Heart left ventricle (tissue), 16 donors: Measurements from ENCODE around the gene NUDT19. TPM values are rescaled to one million over a fixed set of nuclear protein-coding genes. Genes with fewer than 3 reads are reported as not detected.
"Not testable (repeated sequence)": the region's sequence is repeated elsewhere in the genome, so short reads cannot be mapped to it uniquely, and the experiment has no call there.

ENCODE experiments used
- ATAC-seq, 4 donors: fragments of 200-7000 bp; cut with Tn5 transposase; one replicate each; pipeline ENCODE4 v1.9.1; 2020 to 2022; ENCODE audit warnings: moderate library complexity in 4 of 4, mild to moderate bottlenecking in 3 of 4, moderate number of reproducible peaks in 1 of 4
- DNase-seq, 5 donors: peaks; one replicate each; pipeline ENCODE4 v3.0.0-alpha.2; 2020
- H3K27ac ChIP-seq, 12 donors: fragments of 200-600 bp; sonication (generic) in 4 of 12; one replicate each; pipeline versions ENCODE4 v1.5.0 to v1.8.0; 2016 to 2022; ENCODE audit warnings: mild to moderate bottlenecking in 2 of 12
- H3K27me3 ChIP-seq, 9 donors: fragments of 200-600 bp; sonication (generic) in 2 of 9; one replicate each; pipeline versions ENCODE4 v1.5.1 to v1.8.0; 2016 to 2022; ENCODE audit warnings: mild to moderate bottlenecking in 3 of 9
- H3K36me3 ChIP-seq, 9 donors: fragments of 200-600 bp; sonication (generic) in 2 of 9; one replicate each; pipeline versions ENCODE4 v1.5.0 to v1.8.0; 2018 to 2022; ENCODE audit warnings: mild to moderate bottlenecking in 2 of 9
- H3K4me1 ChIP-seq, 12 donors: fragments of 200-600 bp; sonication (generic) in 4 of 12; one replicate each; pipeline versions ENCODE4 v1.5.0 to v1.8.0; 2016 to 2022; ENCODE audit warnings: mild to moderate bottlenecking in 3 of 12
- H3K4me3 ChIP-seq, 12 donors: fragments of 200-600 bp; sonication (generic) in 4 of 12; one replicate each; pipeline versions ENCODE4 v1.5.0 to v1.8.0; 2017 to 2022; ENCODE audit warnings: mild to moderate bottlenecking in 9 of 12, moderate library complexity in 4 of 12
- H3K9me3 ChIP-seq, 12 donors: fragments of 200-600 bp; sonication (generic) in 4 of 12; one replicate each; pipeline versions ENCODE4 v1.5.0 to v1.8.0; 2016 to 2022; ENCODE audit warnings: mild to moderate bottlenecking in 1 of 12
- POLR2A ChIP-seq, 2 donors: fragments of 450-650 bp; IDR thresholded peaks; one replicate each; pipeline ENCODE4 v1.6.1; 2017; ENCODE audit warnings: antibody characterized with exemption in 2 of 2, mild to moderate bottlenecking in 2 of 2, moderate library complexity in 2 of 2
- WGBS, 4 donors: extraction: QIAGEN DNeasy Blood & Tissue Kit in 2 of 4; methylation state at CpG; one replicate each; pipeline versions ENCODE4 v1.1.5 to v1.1.7; 2013 to 2018; 5-methylcytosine and 5-hydroxymethylcytosine counted together
- intact Hi-C, 10 donors: fragments of 100-400 bp; cut with DNase I; formaldehyde crosslinking; loops; one replicate each; pipeline versions ENCODE4 v1.11.1 to v1.14.2; 2022
- polyA plus RNA-seq, 2 donors: library from polyadenylated mRNA; stranded (reverse); fragments of 200-250 nt; gene quantifications; one replicate each; pipeline ENCODE4 v1.2.3, GENCODE V29; 2013
- total RNA-seq, 9 donors: library from RNA; depleted of rRNA in 2 of 9; stranded (reverse); fragments of >200 nt in 2 of 9; fragmentation: NEBNext Ultra II Directional in 3 of 9; extraction: Animal tissue kit (Norgen Biotek cat#: 25700) in 3 of 9; gene quantifications; one replicate each; pipeline versions ENCODE4 v1.1.0 to v1.2.4, GENCODE V29; 2016 to 2023
- TF ChIP-seq, protein P1 (sequence below), 12 donors: fragments of 200-600 bp; sonication (generic) in 4 of 12; IDR thresholded peaks; one replicate each; pipeline versions ENCODE4 v1.5.0 to v1.8.0; 2018 to 2022; ENCODE audit warnings: antibody characterized with exemption in 12 of 12, mild to moderate bottlenecking in 5 of 12
- donor health status: ischemic (EF 13 %, LVEDD 7.1; RV severe dilation, severe dysfunction).
- donor health status: healthy with polysubstance abuse.
- donor health status: DM: no; HTN: yes; CAD: no.
- donor health status: DM: no; HTN: no; CAD: no.
- donor health status: ischemic (EF 25% LVEDD 6.9; RV normal size, moderate dysfunction).
- donor health status: ischemic (EF 25% LVEDD 5.7; RV mildly dilated, moderate dysfunction).
- donor health status: healthy.
- donor health status: DM: yes; HTN: yes; CAD: no.
- donor health status: ischemic (EF 35%, LVEDD 5.7; RV mildly dilated, moderate dysfunction).
- donor health status: nonischemic (EF 11% LVEDD 7.7; RV severe dilation, severe dysfunction).
- donor health status: DM: yes; HTN: yes; CAD: no.
- donor health status: PGD.
- donor health status: ischemic (EF 29% LVEDD 5.4; RV normal size, mild dysfunction).
- donor health status: nonischemic (EF 23%, LVEDD 6.1; RV moderate dilation, normal function).

Gene NUDT19
- total and polyA plus RNA-seq, 11 donors, result 12.5 to 31.3 (median 20.5) TPM

DNA sequence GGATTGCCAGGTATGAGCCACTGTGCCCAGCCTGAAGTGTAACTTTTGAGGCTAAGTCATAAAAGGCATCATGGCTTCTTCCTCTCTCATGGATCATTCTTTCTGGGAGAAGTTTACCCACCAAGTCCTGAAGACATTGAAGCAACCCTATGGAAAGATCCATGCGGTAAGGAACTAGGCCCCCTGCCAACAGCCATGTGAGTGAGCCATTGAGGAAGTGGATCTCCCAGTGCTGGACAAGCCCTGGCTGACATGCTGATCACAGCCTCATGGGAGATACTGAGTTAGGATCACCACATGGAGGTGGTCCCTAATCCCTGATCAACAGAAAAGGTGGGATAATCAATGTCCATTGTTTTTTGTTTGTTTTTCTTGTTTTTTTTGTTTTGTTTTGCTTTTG is 3.3 kb upstream of the NUDT19 start:
- H3K27ac ChIP-seq, result no peak overlapping the region
- peaks cover 0 to 28% (median 19%) of the 10 kb centered on the region in 12 donors for H3K4me1 ChIP-seq
- H3K36me3 ChIP-seq, result peaks cover 0 to 5% (median 0%) of the 10 kb centered on the region in 9 donors
- no peak overlapping the region for H3K4me3 ChIP-seq
- H3K27me3 ChIP-seq, result no peaks in the 10 kb centered on the region
- no peaks in the 10 kb centered on the region for H3K9me3 ChIP-seq
- DNase-seq (peak in 2 of 5 donors; percentile 30 to 55), ATAC-seq (no peak)
- intact Hi-C loops, result no loop called here
- WGBS, 4 donors, result 65 to 92% (median 78%) methylated on average over 1 of the region's 1 CpG
- TF ChIP-seq, protein P1, sequence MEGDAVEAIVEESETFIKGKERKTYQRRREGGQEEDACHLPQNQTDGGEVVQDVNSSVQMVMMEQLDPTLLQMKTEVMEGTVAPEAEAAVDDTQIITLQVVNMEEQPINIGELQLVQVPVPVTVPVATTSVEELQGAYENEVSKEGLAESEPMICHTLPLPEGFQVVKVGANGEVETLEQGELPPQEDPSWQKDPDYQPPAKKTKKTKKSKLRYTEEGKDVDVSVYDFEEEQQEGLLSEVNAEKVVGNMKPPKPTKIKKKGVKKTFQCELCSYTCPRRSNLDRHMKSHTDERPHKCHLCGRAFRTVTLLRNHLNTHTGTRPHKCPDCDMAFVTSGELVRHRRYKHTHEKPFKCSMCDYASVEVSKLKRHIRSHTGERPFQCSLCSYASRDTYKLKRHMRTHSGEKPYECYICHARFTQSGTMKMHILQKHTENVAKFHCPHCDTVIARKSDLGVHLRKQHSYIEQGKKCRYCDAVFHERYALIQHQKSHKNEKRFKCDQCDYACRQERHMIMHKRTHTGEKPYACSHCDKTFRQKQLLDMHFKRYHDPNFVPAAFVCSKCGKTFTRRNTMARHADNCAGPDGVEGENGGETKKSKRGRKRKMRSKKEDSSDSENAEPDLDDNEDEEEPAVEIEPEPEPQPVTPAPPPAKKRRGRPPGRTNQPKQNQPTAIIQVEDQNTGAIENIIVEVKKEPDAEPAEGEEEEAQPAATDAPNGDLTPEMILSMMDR (IDR thresholded peaks at IDR 0.05), result no peak
- no peak for TF ChIP-seq POLR2A (IDR thresholded peaks at IDR 0.05)

DNA sequence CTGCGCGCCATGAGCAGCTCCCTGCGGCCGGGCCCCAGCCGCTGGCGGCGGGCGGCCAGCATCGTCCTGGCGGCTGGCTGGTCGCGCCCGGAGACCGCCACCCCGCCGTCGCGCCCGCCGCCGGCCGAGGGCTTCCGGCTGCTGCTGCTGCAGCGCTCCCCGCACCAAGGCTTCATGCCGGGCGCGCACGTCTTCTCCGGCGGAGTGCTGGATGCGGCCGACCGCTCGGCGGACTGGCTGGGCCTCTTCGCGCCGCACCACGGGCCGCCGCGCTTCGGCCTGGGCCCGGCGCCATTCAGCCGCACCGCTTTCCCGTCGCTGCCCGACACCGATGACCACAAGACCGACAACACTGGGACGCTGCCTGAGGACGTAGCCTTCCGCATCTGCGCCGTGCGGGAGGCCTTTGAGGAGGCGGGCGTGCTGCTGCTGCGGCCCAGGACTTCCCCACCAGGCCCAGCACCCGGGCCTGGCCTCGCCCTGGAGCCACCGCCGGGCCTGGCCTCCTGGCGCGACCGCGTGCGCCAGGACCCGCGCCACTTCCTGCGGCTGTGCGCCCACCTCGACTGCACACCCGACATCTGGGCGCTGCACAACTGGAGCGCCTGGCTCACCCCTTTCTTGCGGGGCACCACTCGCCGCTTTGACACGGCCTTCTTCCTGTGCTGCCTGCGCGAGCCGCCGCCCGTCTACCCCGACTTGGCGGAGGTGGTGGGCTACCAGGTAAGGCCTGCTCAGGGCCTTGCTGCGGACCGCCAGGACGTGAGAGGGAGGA is 518 bp downstream of the NUDT19 start:
- Histone ChIP-seq H3K27ac (peak overlapping the region; percentile 24 to 90 (median 84)), H3K9me3 (no peaks in the 10 kb centered on the region), H3K4me1 (peaks cover 0 to 67% (median 48%) of the 10 kb centered on the region in 12 donors), H3K27me3 (no peaks in the 10 kb centered on the region), H3K4me3 (peak overlapping the region; percentile 52 to 90 (median 78)), H3K36me3 (peaks cover 0 to 5% (median 0%) of the 10 kb centered on the region in 9 donors)
- DNase-seq (peak; percentile 72 to 84 (median 79)), ATAC-seq (peak in 3 of 4 donors; percentile 75 to 86 (median 78))
- no peak for TF ChIP-seq POLR2A (IDR thresholded peaks at IDR 0.05)
- TF ChIP-seq, protein P1 (IDR thresholded peaks at IDR 0.05), result no peak
- WGBS, 4 donors, result 0 to 10% (median 5%) methylated on average over 25 to 93 of the region's 93 CpGs
- intact Hi-C loops, result loop anchor here in 3 of 10 donors (5.0 to 10.0 kb wide), 3 partner anchors 87 to 97 kb away; no protein-coding TSS in a partner anchor

DNA sequence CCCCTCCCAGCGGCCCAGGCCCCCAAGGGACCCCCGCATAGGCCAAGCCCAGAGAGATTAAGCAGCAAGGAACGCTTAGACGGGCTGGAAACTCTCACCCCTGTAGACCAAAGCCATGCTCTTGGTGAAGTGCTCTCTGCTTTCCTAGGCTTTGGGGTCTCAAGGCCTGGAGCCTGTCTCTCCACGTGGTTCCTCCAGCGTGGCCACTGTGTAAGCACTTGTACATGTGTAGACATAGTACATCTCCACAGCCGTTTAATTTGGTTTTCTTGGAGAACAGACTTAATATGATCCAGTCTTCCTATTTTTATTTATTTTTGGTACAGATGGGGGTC is 1.1 kb downstream of the NUDT19 start:
- Histone ChIP-seq H3K9me3 (no peaks in the 10 kb centered on the region), H3K27me3 (no peaks in the 10 kb centered on the region), H3K4me3 (peak overlapping the region; percentile 52 to 90 (median 78)), H3K4me1 (peaks cover 0 to 68% (median 48%) of the 10 kb centered on the region in 12 donors), H3K27ac (peak overlapping the region in 11 of 12 donors; percentile 77 to 90 (median 85)), H3K36me3 (peaks cover 0 to 6% (median 0%) of the 10 kb centered on the region in 9 donors)
- ATAC-seq (peak in 1 of 4 donors; percentile 3), DNase-seq (no peak)
- WGBS, 4 donors, result 25 to 35% (median 34%) methylated on average over 3 to 7 of the region's 7 CpGs
- intact Hi-C loops, result loop anchor here in 3 of 10 donors (5.0 to 10.0 kb wide), 3 partner anchors 88 to 98 kb away; no protein-coding TSS in a partner anchor
- TF ChIP-seq POLR2A (IDR thresholded peaks at IDR 0.05), result no peak
- TF ChIP-seq, protein P1 (IDR thresholded peaks at IDR 0.05), result no peak

DNA sequence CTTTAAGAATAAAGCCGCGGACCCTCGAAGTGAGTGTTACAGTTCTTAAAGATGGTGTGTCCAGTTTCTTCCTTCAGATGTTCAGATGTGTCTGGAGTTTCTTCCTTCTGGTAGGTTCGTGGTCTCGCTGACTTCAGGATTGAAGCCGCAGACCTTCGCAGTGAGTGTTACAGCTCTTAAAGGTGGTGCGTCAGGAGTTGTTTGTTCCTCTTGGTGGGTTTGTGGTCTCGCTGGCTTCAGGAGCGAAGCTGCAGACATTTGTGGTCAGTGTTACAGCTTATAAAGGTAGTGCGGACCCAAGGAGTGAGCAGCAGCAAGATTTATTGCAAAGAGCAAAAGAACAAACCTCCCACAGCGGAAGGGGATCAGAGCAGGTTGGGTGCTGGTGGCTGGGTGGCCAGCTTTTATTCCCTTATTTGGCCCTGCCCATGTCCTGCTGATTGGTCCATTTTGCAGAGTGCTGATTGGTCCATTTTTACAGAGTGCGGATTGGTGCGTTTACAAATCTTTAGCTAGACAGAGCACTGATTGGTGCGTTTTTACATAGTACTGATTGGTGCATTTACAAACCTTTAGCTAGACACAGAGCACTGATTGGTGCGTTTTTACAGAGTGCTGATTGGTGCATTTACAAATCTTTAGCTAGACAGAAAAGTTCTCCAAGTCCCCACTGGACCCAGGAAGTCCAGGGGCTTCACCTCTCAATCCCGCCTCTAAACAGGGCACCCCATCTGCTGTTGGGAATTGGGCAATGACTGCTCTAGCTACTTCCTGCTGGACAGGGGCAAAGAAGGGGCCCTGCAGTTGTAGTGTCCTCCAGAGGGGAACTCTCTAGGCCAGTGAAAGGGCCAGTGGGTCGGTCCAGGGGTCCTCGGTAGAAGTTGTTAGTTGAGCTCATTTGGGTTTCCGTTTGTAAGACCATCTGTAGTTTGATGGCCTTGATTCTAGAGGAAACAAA is 1.8 kb downstream of the NUDT19 start:
- H3K36me3 ChIP-seq, H3K9me3 ChIP-seq, H3K27me3 ChIP-seq, DNase-seq, ATAC-seq: not testable (repeated sequence)
- 84 to 90% (median 88%) methylated on average over 20 of the region's 20 CpGs for WGBS, 4 donors
- Histone ChIP-seq H3K4me3 (peak overlapping the region in 11 of 12 donors; percentile 58 to 90 (median 78)), H3K27ac (peak overlapping the region in 1 of 12 donors; percentile 89), H3K4me1 (peaks cover 0 to 65% (median 48%) of the 10 kb centered on the region in 12 donors)
- intact Hi-C loops, result loop anchor here in 3 of 10 donors (5.0 to 10.0 kb wide), 3 partner anchors 89 to 99 kb away; no protein-coding TSS in a partner anchor

DNA sequence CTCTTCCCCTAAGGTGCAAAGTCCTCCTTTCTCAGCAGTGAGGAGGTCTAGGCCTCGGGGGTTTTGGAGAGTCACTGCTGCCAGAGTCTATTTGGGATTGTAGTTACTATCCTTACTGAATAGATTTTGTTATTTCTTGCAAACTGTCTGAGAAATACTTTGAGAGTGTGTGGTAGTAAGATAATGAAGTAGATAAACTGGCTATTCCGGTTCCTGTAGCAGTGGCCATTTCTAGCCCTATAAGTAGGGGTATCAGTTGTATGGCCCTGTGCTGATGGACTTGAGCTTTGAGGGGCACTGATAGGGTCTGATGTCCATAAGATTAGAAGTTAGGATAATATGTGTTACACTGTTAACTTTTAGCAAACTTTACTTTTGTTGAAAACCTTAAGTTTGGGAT is 2.7 kb downstream of the NUDT19 start:
- peaks cover 0 to 64% (median 48%) of the 10 kb centered on the region in 12 donors for H3K4me1 ChIP-seq
- ATAC-seq, DNase-seq, H3K27me3 ChIP-seq, H3K9me3 ChIP-seq, H3K27ac ChIP-seq: not testable (repeated sequence)
- peak overlapping the region in 8 of 12 donors; percentile 6 to 86 (median 66) for H3K4me3 ChIP-seq
- WGBS, 4 donors, result 51 to 68% (median 63%) methylated on average over 2 of the region's 2 CpGs
- intact Hi-C loops, result loop anchor here in 3 of 10 donors (5.0 to 10.0 kb wide), 3 partner anchors 90 to 100 kb away; no protein-coding TSS in a partner anchor
- H3K36me3 ChIP-seq, result peaks cover 0 to 18% (median 9%) of the 10 kb centered on the region in 9 donors

DNA sequence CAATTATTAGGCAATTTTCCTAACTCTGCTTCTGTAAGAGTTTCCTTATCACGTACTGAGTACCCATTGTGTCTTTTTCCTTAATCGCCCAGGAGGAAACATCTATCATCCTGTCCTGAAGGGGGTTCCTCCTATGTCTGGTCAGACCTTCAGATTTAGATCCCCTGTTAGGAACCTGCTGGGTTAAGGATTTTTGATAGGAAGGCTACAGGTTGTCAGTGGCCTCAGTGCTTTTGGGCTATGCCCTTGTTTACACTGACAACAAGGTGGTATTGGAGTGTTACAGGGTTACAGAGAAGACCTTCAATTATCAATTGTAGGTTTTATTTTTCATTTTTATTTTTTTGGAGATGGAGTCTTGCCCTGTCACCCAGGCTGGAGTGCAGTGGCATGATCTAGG is 3.2 kb downstream of the NUDT19 start:
- Histone ChIP-seq H3K4me3 (peak overlapping the region in 1 of 12 donors; percentile 39), H3K36me3 (peaks cover 0 to 23% (median 15%) of the 10 kb centered on the region in 9 donors), H3K4me1 (peaks cover 0 to 64% (median 48%) of the 10 kb centered on the region in 12 donors), H3K9me3 (peaks cover 0 to 12% (median 3%) of the 10 kb centered on the region in 12 donors)
- H3K27ac ChIP-seq, H3K27me3 ChIP-seq, ATAC-seq, DNase-seq: not testable (repeated sequence)
- intact Hi-C loops, result loop anchor here in 3 of 10 donors (5.0 to 10.0 kb wide), 3 partner anchors 90 to 100 kb away; no protein-coding TSS in a partner anchor
- WGBS, 4 donors, result 19 to 54% (median 26%) methylated on average over 2 of the region's 2 CpGs
